Loucy (cell line): Measurements from ENCODE around the gene GJC1.

Experiments used
- H2AFZ ChIP-seq: fragments of 200-600 bp; sonication (generic); 2 replicates; pipeline ENCODE4 v1.6.0; 2016; ENCODE audit warnings: antibody characterized with exemption, mild to moderate bottlenecking, low read length, moderate library complexity
- H3F3A ChIP-seq: fragments of 200-600 bp; 2 replicates; pipeline ENCODE4 v1.6.0; 2016; ENCODE audit warnings: antibody characterized with exemption, low read depth, mild to moderate bottlenecking
- H3K27me3 ChIP-seq: fragments of 200-600 bp; sonication (generic); 2 replicates; pipeline ENCODE4 v1.6.1; 2014; ENCODE audit warnings: low read length, mild to moderate bottlenecking; ENCODE audit not compliant: insufficient read depth, poor library complexity, severe bottlenecking
- H3K36me3 ChIP-seq: fragments of 200-600 bp; sonication (generic); 2 replicates; pipeline ENCODE4 v1.6.1; 2016; ENCODE audit warnings: low read length; ENCODE audit not compliant: insufficient read depth
- H3K4me1 ChIP-seq: fragments of 200-600 bp; sonication (generic); 2 replicates; pipeline ENCODE4 v1.5.1; 2014; ENCODE audit warnings: low read length, mild to moderate bottlenecking; ENCODE audit not compliant: insufficient read depth, poor library complexity, severe bottlenecking
- H3K4me2 ChIP-seq: fragments of 200-600 bp; sonication (generic); 2 replicates; pipeline ENCODE4 v1.6.0; 2014; ENCODE audit warnings: antibody characterized with exemption, low read length, low read depth, mild to moderate bottlenecking; ENCODE audit not compliant: poor library complexity, severe bottlenecking
- H3K4me3 ChIP-seq: fragments of 200-600 bp; sonication (generic); 2 replicates; pipeline ENCODE4 v1.5.1; 2014; ENCODE audit warnings: low read length, mild to moderate bottlenecking, mixed read lengths; ENCODE audit not compliant: poor library complexity, severe bottlenecking
- H3K79me2 ChIP-seq: fragments of 200-600 bp; sonication (generic); 2 replicates; pipeline ENCODE4 v1.6.1; 2014; ENCODE audit warnings: low read length; ENCODE audit not compliant: insufficient read depth
- H3K9ac ChIP-seq: fragments of 200-600 bp; sonication (generic); 2 replicates; pipeline ENCODE4 v1.6.0; 2014; ENCODE audit warnings: mild to moderate bottlenecking, low read depth, low read length, moderate library complexity; ENCODE audit not compliant: poor library complexity, severe bottlenecking
- H3K9me2 ChIP-seq: fragments of 200-600 bp; sonication (generic); replicated peaks from 2 replicates; pipeline ENCODE4 v1.6.1; 2016; ENCODE audit warnings: low read depth, low read length, mixed read lengths
- H3K9me3 ChIP-seq: fragments of 200-600 bp; sonication (generic); 2 replicates; pipeline ENCODE4 v1.6.1; 2014; ENCODE audit warnings: mild to moderate bottlenecking, antibody characterized with exemption, low read length, low read depth; ENCODE audit not compliant: insufficient read depth
- H4K20me1 ChIP-seq: fragments of 200-600 bp; sonication (generic); 2 replicates; pipeline ENCODE4 v1.6.0; 2014; ENCODE audit warnings: antibody characterized with exemption, low read length, mild to moderate bottlenecking; ENCODE audit not compliant: insufficient read depth, poor library complexity, severe bottlenecking
- EZH2phosphoT487 ChIP-seq: fragments of 200-600 bp; IDR thresholded peaks from 2 replicates; pipeline ENCODE4 v1.6.1; 2018; ENCODE audit warnings: antibody characterized with exemption, mild to moderate bottlenecking, moderate library complexity, borderline replicate concordance
- TF ChIP-seq, protein P1 (sequence below): fragments of 200-600 bp; sonication (generic); conservative IDR thresholded peaks from 2 replicates; pipeline ENCODE4 v1.5.1; 2014; ENCODE audit warnings: mild to moderate bottlenecking, antibody characterized with exemption, low read length

Gene GJC1

DNA sequence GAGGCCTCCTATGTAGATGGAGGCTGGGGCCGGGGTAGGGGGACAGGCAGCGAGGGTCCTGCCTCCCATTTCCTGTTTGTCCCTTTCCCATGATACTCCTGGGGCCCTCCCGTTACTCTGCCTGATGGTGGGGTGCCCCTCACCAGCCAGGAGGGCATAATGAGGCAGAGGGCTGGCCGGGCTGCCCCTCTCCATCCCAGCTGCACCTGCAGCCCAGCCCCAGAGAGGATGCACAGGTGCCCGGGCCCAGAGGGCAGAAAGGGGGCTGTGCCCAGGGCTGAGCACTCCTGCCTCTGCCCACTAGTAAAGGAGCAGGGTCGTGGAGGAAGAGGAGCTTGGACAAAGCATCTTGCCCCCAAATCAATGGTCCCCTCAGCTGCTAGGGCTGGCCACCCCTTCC is 60.9 kb downstream of the GJC1 start:
- TF ChIP-seq, protein P1, sequence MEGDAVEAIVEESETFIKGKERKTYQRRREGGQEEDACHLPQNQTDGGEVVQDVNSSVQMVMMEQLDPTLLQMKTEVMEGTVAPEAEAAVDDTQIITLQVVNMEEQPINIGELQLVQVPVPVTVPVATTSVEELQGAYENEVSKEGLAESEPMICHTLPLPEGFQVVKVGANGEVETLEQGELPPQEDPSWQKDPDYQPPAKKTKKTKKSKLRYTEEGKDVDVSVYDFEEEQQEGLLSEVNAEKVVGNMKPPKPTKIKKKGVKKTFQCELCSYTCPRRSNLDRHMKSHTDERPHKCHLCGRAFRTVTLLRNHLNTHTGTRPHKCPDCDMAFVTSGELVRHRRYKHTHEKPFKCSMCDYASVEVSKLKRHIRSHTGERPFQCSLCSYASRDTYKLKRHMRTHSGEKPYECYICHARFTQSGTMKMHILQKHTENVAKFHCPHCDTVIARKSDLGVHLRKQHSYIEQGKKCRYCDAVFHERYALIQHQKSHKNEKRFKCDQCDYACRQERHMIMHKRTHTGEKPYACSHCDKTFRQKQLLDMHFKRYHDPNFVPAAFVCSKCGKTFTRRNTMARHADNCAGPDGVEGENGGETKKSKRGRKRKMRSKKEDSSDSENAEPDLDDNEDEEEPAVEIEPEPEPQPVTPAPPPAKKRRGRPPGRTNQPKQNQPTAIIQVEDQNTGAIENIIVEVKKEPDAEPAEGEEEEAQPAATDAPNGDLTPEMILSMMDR = no peak
- no peak for TF ChIP-seq EZH2phosphoT487

DNA sequence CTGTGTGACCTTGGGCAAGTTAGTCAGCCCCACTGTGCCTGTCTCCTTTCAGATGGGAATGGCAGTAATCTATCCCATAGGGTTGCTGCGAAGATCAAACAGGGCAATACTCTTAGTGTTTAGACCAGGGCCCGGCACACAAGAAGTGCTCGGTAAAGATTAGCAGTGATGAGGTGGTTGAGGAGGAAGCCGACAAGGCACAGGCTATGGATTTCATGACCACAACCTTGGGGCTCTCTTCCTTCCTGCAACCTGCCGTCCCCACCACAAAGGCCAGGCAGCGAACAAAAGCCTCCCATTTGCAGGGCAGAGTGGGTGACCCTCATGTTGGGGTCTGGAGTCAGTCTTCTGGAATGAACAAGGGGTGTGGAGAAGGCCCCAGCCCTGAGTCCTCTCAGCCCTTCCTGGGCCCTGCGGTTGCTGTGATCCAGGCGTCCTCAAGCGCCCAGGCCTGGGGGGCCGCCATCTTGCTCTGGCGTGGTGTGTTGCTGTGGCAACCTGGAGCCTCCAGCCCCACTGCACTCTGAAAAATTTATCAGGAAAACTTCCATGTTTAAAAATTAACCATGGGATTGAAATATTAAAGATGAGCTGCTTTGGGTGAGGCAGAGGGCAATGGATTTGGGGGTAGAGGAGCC is 61.5 kb downstream of the GJC1 start:
- Histone ChIP-seq H3K9me2 (no peaks in the 10 kb centered on the region), H3K4me3 (peak overlapping the region; percentile 54), H3K9ac (peak overlapping the region; percentile 63), H3K36me3 (no peaks in the 10 kb centered on the region), H2AFZ (0 out of 2 replicates have a peak overlapping the region, but pooled peaks have one; percentile 9), H3K79me2 (no peaks in the 10 kb centered on the region), H3F3A (no peaks in the 10 kb centered on the region), H3K27me3 (no peaks in the 10 kb centered on the region), H3K4me2 (peak overlapping the region; percentile 87), H4K20me1 (no peaks in the 10 kb centered on the region), H3K4me1 (peaks cover 31% of the 10 kb centered on the region), H3K9me3 (no peaks in the 10 kb centered on the region)
- TF ChIP-seq EZH2phosphoT487 = no peak
- TF ChIP-seq, protein P1 = no peak

More for the DNA sequence above, 60.9 kb downstream of the GJC1 start:
- no peaks in the 10 kb centered on the region for H3K27me3 ChIP-seq
- peak overlapping the region; percentile 87 for H3K4me2 ChIP-seq
- H3K4me1 ChIP-seq = peaks cover 31% of the 10 kb centered on the region
- peak overlapping the region; percentile 63 for H3K9ac ChIP-seq
- H3K36me3 ChIP-seq = no peaks in the 10 kb centered on the region
- H3F3A ChIP-seq = no peaks in the 10 kb centered on the region
- H3K79me2 ChIP-seq = no peaks in the 10 kb centered on the region
- no peaks in the 10 kb centered on the region for H3K9me3 ChIP-seq
- no peaks in the 10 kb centered on the region for H4K20me1 ChIP-seq
- no peaks in the 10 kb centered on the region for H3K9me2 ChIP-seq
- H2AFZ ChIP-seq = no peak overlapping the region
- H3K4me3 ChIP-seq = no peak overlapping the region

DNA sequence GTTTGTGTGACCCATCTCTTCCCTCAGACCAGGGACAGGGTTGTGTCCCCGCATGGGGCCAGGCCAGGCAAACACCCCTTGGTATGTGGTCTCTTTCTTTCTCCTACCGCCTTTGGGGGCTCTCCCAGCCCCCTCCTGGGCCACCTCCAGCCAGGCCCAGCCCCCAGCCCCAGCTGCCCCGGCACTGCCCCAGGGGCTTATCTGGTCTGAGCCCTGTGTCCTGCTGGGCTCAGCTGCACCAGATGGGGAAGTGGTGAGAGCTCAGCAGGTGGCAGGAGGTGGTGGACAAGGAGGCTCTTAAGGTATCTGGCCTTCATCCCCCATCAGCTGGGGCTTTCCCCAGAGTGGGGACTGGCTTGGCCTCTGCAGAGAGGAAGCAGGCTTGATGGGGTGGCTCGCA is 62.6 kb downstream of the GJC1 start:
- H3F3A ChIP-seq = no peaks in the 10 kb centered on the region
- H3K27me3 ChIP-seq = no peaks in the 10 kb centered on the region
- H2AFZ ChIP-seq = no peak overlapping the region
- no peaks in the 10 kb centered on the region for H3K36me3 ChIP-seq
- peak overlapping the region; percentile 87 for H3K4me2 ChIP-seq
- peaks cover 31% of the 10 kb centered on the region for H3K4me1 ChIP-seq
- TF ChIP-seq EZH2phosphoT487 = no peak
- TF ChIP-seq, protein P1 = no peak
- peak overlapping the region; percentile 63 for H3K9ac ChIP-seq
- H3K9me2 ChIP-seq = no peaks in the 10 kb centered on the region
- no peaks in the 10 kb centered on the region for H4K20me1 ChIP-seq
- no peaks in the 10 kb centered on the region for H3K9me3 ChIP-seq
- H3K4me3 ChIP-seq = peak overlapping the region; percentile 54
- H3K79me2 ChIP-seq = no peaks in the 10 kb centered on the region
